NCI-H146 (cell line): ENCODE data around the gene FOXK1.
"Not testable (repeated sequence)": the region's sequence is repeated elsewhere in the genome, so short reads cannot be mapped to it uniquely, and the experiment has no call there.

ENCODE experiments used
- DNase-seq: peaks from one replicate; lab custom pipeline; 2025; lab: John Stamatoyannopoulos, UW

Gene FOXK1

GRCh38 chr7:4786015-4786414 is 103.9 kb downstream of the FOXK1 start:
- no peak for DNase-seq

- no peak for DNase-seq
Measured at GRCh38 chr7:4787541-4787940, 105.4 kb downstream of the FOXK1 start.

GRCh38 chr7:4787947-4788626 is 106.0 kb downstream of the FOXK1 start:
- DNase-seq = no peak

- no peak for DNase-seq
Measured at GRCh38 chr7:4788627-4789189, 106.6 kb downstream of the FOXK1 start.

DNA sequence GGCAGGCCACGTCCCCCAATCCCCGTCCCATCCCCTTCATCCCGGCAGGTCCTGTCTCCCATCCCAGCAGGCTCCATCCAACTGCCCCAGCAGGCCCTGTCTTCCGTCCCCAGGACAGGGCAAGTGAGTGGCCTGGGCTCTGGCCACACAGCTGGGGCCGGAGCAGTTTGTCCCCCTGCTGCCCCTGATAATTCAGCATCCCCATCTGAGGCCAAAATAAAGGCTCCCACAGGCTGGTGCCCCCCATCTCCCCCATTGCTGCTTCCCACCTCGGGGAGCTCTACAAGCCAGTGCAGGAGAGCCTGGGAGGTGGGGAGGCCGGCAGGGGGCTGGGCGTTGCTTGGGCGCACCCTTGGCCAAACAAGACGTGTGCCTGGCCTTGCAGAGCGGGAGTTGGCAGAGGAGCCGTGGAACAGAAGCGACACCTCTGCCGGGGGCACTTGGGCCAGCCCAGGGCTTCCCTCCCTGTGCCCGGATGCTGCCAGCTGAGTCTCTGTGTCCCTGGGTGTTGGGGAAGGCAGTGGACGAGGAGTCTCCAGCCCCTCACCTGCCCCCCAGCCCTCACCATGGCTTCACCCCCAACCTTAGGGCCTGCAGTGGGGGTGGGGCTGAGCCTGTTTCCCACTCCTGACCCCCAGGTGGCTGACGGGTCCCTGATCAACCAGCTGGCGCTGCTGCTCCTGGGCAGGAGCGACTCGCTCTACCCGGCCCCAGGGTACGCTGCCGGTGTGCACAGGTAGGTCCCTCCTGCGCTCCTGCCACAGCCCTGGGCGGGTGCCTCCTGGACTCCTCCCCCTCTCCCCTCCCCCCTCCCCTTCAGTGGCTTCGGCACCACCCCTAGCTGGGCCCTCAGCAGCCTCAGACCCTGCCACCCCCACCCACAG is 107.3 kb downstream of the FOXK1 start:
- DNase-seq = no peak

- no peak for DNase-seq
Measured at GRCh38 chr7:4790078-4790465, 108.0 kb downstream of the FOXK1 start.

DNA sequence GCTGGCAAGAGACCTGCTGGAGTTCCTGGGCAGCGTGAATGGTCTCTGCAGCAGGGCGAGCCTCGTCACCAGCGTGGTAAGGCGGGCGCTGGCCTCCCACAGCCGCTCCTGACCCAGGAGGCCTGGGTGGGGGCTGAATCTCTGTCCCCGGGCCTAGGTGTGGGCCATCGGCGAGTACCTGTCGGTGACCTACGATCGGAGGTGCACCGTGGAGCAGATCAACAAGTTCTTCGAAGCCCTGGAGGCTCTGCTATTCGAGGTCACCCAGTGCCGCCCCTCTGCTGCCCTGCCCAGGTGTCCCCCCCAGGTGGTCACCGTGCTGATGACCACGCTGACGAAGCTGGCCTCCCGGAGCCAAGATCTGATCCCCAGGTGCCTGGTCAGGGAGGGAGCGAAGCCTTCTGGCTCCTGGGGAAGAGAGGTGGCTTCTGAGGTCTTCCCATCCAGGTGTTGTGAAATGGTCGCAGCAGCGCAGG is 108.5 kb downstream of the FOXK1 start:
- no peak for DNase-seq

DNA sequence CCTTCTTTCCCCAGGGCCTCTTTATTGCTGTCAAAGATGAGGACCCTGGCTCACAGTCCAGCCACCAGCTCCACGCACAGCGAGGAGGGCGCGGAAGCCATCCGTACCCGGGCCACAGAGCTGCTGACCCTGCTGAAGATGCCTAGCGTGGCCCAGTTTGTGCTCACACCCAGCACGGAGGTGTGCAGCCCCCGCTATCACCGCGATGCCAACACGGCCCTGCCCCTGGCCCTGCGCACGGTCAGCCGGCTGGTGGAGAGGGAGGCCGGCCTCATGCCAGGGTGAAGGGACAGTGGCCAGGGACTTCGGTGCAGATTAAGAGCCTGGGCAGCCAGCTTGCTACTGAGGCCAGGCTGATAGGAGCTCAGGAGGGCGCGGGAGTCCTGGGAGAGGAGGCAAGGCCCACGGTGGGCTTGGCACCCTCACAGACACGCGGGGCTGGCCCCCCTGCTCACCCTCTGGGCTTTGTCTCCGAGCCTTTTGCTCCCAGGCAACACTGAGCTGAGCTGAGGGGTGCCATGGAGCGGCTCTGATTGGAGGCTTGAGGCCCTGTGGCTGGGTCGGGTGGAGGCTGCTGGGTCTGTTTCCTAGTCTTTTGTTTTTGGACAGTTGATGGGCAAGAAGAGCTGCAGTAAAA is 109.1 kb downstream of the FOXK1 start:
- DNase-seq = no peak

GRCh38 chr7:4791738-4792536 is 109.8 kb downstream of the FOXK1 start:
- DNase-seq = peak; percentile 66

GRCh38 chr7:4792537-4793126 is 110.5 kb downstream of the FOXK1 start:
- peak; percentile 56 for DNase-seq

GRCh38 chr7:4793385-4793993 is 111.4 kb downstream of the FOXK1 start:
- DNase-seq = not testable (repeated sequence)

DNA sequence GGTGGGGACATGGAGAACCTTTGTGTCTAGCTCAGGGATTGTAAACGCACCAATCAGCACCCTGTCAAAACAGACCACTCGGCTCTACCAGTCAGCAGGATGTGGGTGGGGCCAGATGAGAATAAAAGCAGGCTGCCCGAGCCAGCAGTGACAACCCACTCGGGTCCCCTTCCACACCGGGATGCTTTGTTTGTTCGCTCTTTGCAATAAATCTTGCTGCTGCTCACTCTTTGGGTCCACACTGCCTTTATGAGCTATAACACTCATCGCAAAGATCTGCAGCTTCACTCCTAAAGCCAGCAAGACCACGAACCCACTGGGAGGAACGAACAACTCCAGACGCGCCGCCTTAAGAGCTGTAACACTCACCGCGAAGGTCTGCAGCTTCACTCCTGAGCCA is 112.1 kb downstream of the FOXK1 start:
- DNase-seq = not testable (repeated sequence)

GRCh38 chr7:4794591-4795350 is 112.7 kb downstream of the FOXK1 start:
- no peak for DNase-seq

DNA sequence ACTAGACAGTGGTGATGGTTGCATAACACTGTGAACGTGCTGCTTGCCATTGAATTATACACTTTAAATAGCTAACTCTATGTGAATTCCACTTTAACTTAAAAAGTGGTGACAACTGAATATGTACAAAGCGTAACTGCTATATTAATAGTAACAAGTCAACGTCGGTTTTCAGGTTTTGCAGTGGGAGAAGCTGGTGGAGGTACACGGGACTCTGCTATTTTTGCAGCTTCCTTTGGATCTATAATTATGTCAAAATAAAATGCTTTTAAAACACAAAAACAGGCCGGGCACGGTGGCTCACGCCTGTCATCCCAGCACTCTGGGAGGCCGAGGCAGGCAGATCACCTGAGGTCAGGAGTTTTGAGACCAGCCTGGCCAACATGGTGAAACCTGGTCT is 114.4 kb downstream of the FOXK1 start:
- no peak for DNase-seq

GRCh38 chr7:4797858-4798705 is 116.0 kb downstream of the FOXK1 start:
- DNase-seq = no peak

- DNase-seq = no peak
Measured at GRCh38 chr7:4798706-4799235, 116.7 kb downstream of the FOXK1 start.

GRCh38 chr7:4799508-4800268 is 117.6 kb downstream of the FOXK1 start:
- no peak for DNase-seq

GRCh38 chr7:4800487-4800886 is 118.4 kb downstream of the FOXK1 start:
- no peak for DNase-seq
